Cerebellar nuclear complex (tissue), 1 donor: ENCODE results near the gene PPHLN1.

Experiments used
- DNase-seq, 2 experiments: peaks; one replicate each; lab custom pipeline; 2025; lab: John Stamatoyannopoulos, UW

PPHLN1 gene

DNA sequence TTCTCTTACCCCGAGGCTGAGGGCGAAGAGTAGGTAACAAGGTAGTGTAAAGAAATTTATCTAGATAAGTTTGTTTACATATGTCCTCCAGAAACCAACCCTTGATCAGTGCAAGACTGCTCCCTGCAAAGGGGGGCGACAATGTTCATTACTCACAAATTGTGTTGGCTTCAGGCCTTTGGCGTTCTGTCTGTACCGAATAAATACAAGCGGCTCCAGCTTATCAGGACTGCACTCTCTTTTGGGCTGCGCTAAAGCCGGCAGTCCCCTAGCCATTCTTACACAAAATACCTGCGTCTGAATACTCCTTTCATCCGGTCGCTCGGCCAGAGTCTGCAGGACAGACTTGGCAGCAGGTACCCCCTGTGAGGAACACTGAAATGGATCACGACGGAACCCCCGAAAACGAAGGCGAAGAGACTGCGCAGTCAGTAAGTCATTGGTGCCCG lies 116.4 kb downstream of the PPHLN1 start:
- no peak for DNase-seq

- no peak for DNase-seq
Measured at GRCh38 chr12:42442888-42443287, 116.9 kb downstream of the PPHLN1 start.

DNA sequence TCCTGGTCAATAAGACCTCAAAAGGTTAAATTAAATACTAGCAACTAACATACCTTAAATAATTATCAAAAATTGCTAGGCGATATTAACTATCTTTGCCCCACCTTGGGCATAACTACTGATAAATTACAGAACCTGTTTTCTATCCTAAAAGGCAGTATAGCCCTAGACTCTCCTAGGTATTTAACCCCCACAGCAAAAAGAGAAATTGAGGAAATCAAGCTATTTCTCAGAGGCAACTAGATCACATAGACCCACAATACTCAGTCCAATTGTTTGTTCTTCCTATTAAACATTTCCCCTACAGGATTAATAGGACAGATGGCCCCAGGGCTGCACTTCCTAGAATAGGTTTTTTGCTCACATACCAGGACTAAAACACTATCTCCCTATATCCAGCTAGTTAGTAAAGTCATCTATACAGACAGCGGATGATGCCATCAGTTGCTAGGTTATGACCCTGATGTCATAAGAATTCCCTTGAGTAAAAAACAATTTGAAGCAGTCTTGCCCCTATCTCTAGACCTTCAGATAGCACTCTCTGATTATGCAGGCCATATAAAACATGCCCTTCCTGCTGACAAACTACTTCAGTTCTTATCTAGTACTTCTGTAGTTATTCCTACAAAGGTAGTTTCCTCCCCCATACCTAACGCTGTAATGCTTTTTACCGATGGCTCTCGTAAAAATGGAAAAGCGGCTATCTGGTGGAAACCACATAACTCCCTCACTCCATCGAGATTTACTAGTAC lies 118.4 kb downstream of the PPHLN1 start:
- no peak for DNase-seq

DNA sequence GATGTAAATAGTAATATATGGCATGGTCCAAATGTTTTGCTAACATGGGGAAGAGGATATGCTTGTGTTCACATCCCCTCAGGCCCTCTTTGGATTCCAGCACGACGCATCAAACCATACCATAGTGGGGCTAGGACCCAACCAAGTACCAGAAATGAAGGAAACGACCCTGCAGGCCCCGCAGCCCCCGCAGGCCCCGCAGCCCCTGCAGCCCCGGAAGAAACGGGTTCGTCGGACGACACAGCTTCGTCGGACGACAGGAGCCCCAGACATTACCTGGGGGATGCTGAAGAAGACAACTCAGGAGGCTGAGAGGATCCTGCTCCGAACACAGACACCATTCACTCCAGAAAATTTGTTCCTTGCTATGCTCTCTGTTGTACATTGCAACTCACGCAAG lies 119.9 kb downstream of the PPHLN1 start:
- DNase-seq, result no peak

DNA sequence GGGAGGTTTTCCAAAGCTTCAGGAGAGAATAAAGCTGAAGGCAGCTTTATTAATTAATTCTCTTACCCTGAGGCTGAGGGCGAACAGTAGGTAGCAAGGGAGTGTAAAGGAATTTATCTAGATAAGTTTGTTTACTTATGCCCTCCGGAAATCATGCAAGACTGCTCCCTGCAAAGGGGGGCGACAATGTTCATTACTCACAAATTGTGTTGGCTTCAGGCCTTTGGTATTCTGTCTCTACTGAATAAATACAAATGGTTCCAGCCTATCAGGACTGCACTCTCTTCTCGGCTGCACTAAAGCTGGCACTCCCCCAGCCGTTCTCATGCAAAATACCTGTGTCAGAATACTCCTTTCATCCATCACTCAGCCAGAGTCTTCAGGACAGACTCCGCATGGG lies 120.8 kb downstream of the PPHLN1 start:
- no peak for DNase-seq

DNA sequence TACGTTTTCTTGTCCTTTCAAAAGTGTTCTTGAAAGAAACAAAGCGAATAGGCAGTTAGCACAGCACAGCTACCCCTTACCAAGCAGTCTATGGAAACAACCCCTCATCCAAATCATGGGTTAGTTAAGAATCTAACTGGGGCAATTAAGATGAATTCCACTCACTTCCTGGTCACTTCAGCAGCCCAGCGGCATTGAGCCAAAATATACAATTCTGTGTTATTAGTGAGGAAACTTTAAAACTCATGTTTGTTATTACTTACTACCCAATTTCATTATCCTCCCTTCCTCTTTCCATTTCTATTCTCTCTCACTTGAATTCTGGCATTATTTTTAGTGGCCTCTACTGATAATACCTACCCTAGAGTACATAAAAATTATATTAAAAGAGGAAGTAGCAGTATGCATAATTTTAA lies 121.4 kb downstream of the PPHLN1 start:
- no peak for DNase-seq

- no peak for DNase-seq
Measured at GRCh38 chr12:42448841-42449240, 122.9 kb downstream of the PPHLN1 start.

GRCh38 chr12:42450248-42450647 lies 124.3 kb downstream of the PPHLN1 start:
- DNase-seq, result no peak

DNA sequence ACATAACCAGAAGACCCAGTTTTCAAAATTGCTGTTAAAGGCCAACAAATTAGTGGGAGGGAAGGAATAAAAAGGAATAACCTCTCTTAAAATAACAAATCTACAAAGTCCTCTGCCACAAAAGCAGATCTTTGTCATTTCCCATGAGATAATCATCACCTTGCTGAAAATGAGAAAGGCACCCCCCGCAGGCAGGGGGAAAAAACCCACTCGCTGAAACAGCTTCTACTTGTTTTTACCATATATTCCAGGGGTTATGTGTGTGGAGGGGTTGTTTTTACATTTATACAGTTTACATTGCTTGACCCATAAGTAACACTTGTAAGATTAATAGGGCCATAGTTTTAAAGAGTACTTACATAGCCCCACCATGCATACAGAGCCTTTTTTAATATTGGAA lies 132.6 kb downstream of the PPHLN1 start:
- DNase-seq, result no peak

- DNase-seq, result no peak
Measured at GRCh38 chr12:42459336-42459847, 133.4 kb downstream of the PPHLN1 start.

- no peak for DNase-seq
Measured at GRCh38 chr12:42462486-42462885, 136.5 kb downstream of the PPHLN1 start.

- DNase-seq, result no peak
Measured at GRCh38 chr12:42463671-42464070, 137.7 kb downstream of the PPHLN1 start.

DNA sequence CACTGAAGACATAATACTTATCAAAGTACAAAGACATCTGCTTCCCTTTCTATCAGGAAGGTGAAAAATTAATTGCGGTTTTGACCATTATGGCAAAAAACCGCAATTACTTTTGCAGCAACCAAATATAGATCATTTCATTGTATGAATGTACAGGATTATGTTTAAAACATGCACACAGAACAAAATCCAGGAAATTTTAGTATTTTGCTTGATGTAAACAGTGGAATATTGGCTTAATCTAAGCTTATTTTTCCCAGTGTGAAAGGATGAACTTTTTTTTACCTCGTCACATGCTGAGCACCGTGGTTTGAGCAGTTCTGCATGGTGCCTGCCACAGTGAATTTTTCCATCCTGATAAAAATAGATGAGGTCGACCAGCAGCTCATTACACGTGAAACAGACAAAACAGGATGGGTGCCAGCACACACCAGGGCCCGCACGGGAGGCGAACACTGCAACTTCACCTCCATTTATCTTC lies 142.4 kb downstream of the PPHLN1 start:
- DNase-seq, result no peak

DNA sequence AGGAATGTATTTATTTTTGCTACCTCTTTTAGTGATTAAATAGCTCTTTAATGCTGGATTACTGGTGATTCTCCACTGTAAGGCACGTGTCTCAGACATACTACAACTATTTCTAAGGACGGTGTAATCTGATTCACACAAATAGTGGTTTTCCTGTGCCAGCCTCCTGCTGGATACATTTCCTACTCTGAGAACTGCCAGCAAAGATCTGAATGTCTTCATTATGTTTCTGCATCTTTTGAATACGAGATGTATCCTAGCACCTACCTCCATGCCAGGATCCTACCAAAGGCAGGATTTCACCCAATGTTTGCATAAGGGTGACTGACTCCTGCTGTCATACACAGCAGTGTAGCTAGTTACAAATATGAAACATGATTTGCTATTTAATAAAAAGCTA lies 143.0 kb downstream of the PPHLN1 start:
- no peak for DNase-seq

GRCh38 chr12:42469355-42470175 lies 143.6 kb downstream of the PPHLN1 start:
- DNase-seq, result no peak

DNA sequence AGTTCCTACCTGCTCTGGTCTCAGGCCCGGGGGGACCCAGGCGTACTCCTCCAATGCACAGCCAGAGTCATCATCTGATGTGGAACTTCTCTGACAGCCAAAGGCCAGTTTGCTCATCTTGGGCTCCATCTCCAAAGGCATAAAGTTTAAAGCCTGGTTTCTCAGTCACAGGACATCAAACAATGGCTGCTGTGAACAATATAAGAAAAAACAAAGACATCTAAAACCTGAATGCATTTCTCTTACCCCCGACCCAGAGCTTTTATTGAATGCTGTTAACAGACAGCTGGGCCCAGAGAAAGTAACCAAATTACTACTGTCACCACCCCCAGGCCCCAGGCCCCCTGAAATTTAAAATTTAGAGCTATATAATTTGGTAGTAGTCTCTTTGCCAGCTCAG lies 146.4 kb downstream of the PPHLN1 start:
- DNase-seq, result no peak

- no peak for DNase-seq
Measured at GRCh38 chr12:42473130-42473529, 147.2 kb downstream of the PPHLN1 start.

- no peak for DNase-seq
Measured at GRCh38 chr12:42473561-42473960, 147.6 kb downstream of the PPHLN1 start.

DNA sequence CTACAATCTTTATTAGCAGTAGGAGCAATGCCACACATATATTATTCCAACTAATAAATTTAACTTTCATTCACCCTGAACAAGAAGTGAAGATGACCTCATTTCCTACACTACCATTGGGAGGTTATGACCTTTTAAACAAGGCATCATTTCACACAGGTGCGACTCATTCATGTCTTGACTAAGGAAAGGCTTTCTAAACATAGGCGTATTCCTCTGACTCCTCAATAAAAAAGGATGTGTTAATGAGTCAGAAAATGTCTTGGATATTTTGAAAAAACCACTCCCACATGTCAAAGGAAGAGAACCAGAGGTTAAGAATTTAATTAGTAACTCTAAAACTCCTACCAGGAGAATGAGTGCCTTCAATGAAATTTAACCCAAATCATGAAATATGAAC lies 148.4 kb downstream of the PPHLN1 start:
- no peak for DNase-seq

DNA sequence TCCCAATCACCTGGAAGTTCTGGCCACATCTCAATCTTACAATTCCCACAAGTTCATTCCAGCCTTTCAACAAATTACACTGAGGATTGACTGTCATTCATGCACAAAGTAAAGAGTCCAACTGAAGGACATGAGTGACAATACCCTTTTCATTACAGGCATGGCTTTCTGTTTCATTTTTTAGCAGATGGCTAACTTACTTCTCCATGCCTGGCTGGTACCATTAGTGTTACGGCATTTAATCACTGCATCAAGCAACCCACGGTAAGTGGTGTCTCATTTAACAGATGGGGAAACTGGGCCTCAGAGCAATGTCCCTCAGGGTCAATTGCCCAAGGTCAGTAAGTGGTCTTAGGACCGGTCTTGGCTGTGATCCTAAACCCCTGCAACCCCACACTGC lies 149.1 kb downstream of the PPHLN1 start:
- DNase-seq, result no peak

- DNase-seq, result no peak
Measured at GRCh38 chr12:42477941-42478340, 152.0 kb downstream of the PPHLN1 start.

DNA sequence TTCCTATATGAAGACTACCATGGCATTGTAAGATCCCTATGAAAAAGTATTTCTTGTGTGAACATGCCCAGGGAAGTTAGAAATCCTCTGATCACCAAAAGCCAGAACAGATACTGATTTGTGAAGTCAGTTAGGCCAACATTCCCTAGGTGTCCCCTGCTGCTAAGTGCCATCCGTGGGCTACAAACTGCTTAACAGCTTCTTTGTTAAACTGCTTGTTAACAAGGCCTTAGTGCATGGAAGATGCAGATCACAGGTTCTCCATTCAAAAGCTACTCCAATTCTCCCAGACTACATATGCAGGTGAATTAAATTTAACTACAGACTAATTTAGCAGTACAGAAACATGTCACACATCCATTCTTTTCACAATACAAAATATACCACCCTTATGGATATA lies 155.4 kb downstream of the PPHLN1 start:
- DNase-seq, result no peak
